Gastrocnemius medialis (tissue), 4 donors: Measurements from ENCODE around the gene MTR.

Experiments
- POLR2A ChIP-seq, 2 donors: fragments of 450-650 bp; IDR thresholded peaks; one replicate each; pipeline ENCODE4 v1.6.1; 2017; ENCODE audit warnings: antibody characterized with exemption in 2 of 2, mild to moderate bottlenecking in 2 of 2, moderate library complexity in 2 of 2
- TF ChIP-seq, protein P1 (sequence below), 5 experiments: fragments of 450-650 bp in 3 of 5; fragments of 200-600 bp in 2 of 5; sonication (generic) in 2 of 5; IDR thresholded peaks in 4 of 5; conservative IDR thresholded peaks in 1 of 5; 1 replicate in 4 of 5; 2 replicates in 1 of 5; pipeline ENCODE4 v1.5.1; 2016 to 2019; ENCODE audit warnings: antibody characterized with exemption in 5 of 5, mild to moderate bottlenecking in 3 of 5, moderate library complexity in 3 of 5

DNA sequence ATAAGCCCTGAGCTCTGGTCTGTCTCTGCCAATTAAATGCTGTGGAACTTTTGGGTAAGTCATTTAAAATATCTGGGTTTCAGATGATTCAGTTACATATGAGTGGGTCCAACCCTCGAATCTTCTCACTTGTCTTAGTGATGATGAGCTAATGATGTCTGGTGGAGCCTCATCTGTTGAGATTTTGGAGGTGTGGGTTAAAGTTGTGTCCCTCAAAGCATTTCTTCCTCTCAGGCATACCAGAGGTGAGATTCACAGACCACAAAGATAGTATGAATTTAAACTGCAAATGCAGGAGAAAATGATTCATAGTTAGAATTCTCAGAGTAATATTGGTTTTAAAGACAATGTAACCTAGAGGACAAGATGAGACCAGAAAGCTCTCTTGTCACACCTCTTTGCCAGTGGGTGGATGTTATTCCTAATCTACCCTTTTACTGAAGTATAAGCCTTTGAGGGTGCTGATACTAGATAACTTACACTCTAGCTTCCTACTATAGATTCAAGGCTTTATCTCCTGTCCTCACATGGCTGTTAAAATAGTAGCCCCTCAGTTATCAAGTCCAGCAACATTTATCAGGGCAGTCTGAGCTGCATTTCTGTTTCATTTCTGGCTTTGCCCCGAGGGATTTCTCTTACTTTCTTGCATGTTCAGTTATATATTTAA, 118.4 kb downstream of the MTR start:
- no peak for TF ChIP-seq POLR2A (IDR thresholded peaks at IDR 0.05)
- TF ChIP-seq, protein P1, sequence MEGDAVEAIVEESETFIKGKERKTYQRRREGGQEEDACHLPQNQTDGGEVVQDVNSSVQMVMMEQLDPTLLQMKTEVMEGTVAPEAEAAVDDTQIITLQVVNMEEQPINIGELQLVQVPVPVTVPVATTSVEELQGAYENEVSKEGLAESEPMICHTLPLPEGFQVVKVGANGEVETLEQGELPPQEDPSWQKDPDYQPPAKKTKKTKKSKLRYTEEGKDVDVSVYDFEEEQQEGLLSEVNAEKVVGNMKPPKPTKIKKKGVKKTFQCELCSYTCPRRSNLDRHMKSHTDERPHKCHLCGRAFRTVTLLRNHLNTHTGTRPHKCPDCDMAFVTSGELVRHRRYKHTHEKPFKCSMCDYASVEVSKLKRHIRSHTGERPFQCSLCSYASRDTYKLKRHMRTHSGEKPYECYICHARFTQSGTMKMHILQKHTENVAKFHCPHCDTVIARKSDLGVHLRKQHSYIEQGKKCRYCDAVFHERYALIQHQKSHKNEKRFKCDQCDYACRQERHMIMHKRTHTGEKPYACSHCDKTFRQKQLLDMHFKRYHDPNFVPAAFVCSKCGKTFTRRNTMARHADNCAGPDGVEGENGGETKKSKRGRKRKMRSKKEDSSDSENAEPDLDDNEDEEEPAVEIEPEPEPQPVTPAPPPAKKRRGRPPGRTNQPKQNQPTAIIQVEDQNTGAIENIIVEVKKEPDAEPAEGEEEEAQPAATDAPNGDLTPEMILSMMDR (IDR thresholded peaks at IDR 0.05 in 4 of 5, conservative IDR thresholded peaks at IDR 0.05 in 1 of 5), result no peak
